Cardiac muscle cell (in vitro differentiated cells and primary cell): ENCODE results near the gene DDN. TPM values are rescaled to one million over a fixed set of nuclear protein-coding genes. Genes with fewer than 3 reads are reported as not detected.

Experiments
- DNase-seq, 2 donors: peaks; one replicate each; pipeline versions ENCODE4 v3.0.0 to v3.0.0-alpha.2; 2010 to 2017; ENCODE audit warnings: low read depth in 1 of 2, low spot score in 1 of 2
- H3K27ac ChIP-seq: fragments of 200-600 bp; sonication (generic); 2 replicates; pipeline ENCODE4 v1.5.1; 2016
- H3K27me3 ChIP-seq: fragments of 200-600 bp; sonication (generic); 2 replicates; pipeline ENCODE4 v1.6.0; 2016; ENCODE audit warnings: control low read depth
- H3K36me3 ChIP-seq: fragments of 200-600 bp; sonication (generic); 2 replicates; pipeline ENCODE4 v1.5.1; 2016; ENCODE audit warnings: control low read depth
- H3K4me1 ChIP-seq: fragments of 200-600 bp; sonication (generic); 2 replicates; pipeline ENCODE4 v1.8.1; 2017; ENCODE audit warnings: low read depth, mild to moderate bottlenecking, mixed run types
- H3K4me3 ChIP-seq: fragments of 200-600 bp; sonication (generic); 2 replicates; pipeline ENCODE4 v1.5.1; 2016; ENCODE audit warnings: mild to moderate bottlenecking
- H3K9me3 ChIP-seq: fragments of 200-600 bp; sonication (generic); 2 replicates; pipeline ENCODE4 v1.5.1; 2017; ENCODE audit warnings: low read depth, mild to moderate bottlenecking, control low read depth
- CTCF ChIP-seq: IDR thresholded peaks from 2 replicates; pipeline ENCODE4 v1.5.1; 2012; ENCODE audit warnings: low read depth, mild to moderate bottlenecking, low read length
- polyA plus RNA-seq: library from polyadenylated mRNA; unstranded; fragments of >200 nt; fragmentation: Nextera tagmentation; extraction: Ambion mirVana; gene quantifications from 2 replicates; pipeline ENCODE4 v1.2.1, GENCODE V29; 2016
- total RNA-seq: library from RNA; depleted of rRNA; stranded (reverse); fragments of >200 nt; gene quantifications from 2 replicates; pipeline ENCODE4 v1.2.3, GENCODE V29; 2016

The DDN gene
- total and polyA plus RNA-seq, 2 experiments from 2014 or later: 2.1 to 5.4 TPM

DNA sequence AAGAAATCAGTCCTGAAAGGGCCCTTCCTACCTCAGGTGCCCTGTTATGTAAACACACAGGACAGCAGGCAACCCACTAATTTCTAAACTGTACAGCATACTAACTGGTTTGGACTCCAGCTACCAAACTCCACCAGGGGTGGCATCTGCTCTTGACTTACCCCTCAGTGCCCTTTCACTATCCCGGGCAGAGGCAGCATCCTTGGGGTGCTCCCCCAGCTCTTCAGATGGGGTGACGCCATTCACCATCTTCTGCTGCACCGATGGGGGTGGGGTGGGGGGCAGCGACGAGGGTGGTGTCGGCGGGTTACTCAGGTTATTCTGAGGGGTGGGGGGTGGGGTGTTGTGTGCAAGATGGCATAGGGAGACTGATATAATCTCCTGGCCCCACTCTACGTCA lies 30.9 kb upstream of the DDN start:
- Histone ChIP-seq H3K9me3 (no peaks in the 10 kb centered on the region), H3K27ac (no peak overlapping the region), H3K36me3 (peaks cover 69% of the 10 kb centered on the region), H3K27me3 (no peaks in the 10 kb centered on the region), H3K4me3 (no peak overlapping the region), H3K4me1 (no peaks in the 10 kb centered on the region)
- no peak for TF ChIP-seq CTCF
- no peak for DNase-seq

DNA sequence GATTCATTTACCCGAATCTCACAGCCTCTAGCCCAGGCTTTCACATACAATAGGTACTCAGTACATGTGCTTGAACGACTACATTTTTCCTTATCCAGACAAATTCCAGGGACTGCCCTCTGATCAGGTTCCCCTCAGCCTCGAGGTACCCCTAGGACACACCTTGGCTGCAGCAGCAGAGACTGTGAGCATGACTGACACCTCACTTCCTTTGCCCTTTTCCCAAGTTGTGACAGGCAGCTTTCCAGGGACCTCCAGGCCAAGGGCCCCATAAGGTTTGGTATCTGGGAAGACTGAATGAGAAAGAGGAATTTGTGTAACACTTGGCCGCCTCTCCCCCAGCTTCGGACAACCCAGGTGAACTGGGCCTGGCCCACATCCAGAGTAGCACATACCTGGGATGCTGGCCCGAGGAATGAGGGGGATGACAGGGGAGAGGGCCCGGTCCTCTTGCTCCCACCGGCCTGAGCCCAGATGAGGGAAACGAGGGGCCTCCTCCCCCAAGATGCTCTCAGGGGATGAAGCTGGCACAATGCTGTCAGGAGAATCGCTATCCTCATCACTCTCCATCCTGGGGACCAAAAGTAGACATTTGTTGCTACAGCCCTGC lies 29.6 kb upstream of the DDN start:
- TF ChIP-seq CTCF: no peak
- Histone ChIP-seq H3K4me3 (no peak overlapping the region), H3K27ac (no peak overlapping the region), H3K36me3 (peaks cover 66% of the 10 kb centered on the region), H3K9me3 (no peaks in the 10 kb centered on the region), H3K27me3 (no peaks in the 10 kb centered on the region), H3K4me1 (no peaks in the 10 kb centered on the region)
- no peak for DNase-seq

DNA sequence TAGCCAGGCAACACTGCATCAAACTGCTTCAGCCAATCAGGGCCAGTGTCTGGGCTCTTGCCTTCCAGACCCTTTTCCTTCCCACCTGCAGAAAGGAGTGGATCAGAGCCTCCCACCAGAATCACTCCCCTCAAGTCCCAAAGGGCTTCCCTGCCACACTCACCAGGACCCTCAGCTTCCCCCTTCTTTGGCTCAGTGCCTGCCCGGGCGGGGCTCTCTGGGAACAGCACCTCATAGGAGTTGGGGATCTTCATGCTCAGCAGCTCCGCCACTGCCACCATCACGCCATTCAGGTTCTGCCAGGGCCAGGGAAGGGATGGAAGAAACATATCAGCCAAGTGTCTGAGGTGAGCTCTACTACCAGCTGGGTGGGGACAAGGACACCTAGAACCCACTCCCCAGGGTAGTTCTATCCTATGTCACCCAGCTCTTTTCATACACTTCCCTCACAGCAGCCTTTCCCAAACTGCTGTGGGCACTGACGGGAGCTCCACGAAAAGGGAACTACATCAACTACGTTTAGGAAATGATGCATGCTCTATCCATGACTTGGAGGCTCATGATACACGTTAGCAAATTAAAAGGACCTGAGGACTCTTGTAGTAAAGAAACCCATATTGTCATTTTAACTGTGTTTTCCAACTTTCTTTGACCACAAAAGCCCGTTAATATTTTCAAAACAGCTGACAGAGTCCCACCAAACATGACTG lies 28.8 kb upstream of the DDN start:
- no peaks in the 10 kb centered on the region for H3K9me3 ChIP-seq
- H3K27ac ChIP-seq: no peak overlapping the region
- peaks cover 65% of the 10 kb centered on the region for H3K36me3 ChIP-seq

GRCh38 chr12:49026678-49027480 lies 27.7 kb upstream of the DDN start:
- Histone ChIP-seq H3K27ac (no peak overlapping the region), H3K9me3 (no peaks in the 10 kb centered on the region), H3K4me3 (no peak overlapping the region), H3K36me3 (peaks cover 65% of the 10 kb centered on the region), H3K27me3 (no peaks in the 10 kb centered on the region), H3K4me1 (no peaks in the 10 kb centered on the region)
- no peak for TF ChIP-seq CTCF
- no peak for DNase-seq

More for the DNA sequence above, 28.8 kb upstream of the DDN start:
- Histone ChIP-seq H3K27me3 (no peaks in the 10 kb centered on the region), H3K4me3 (no peak overlapping the region), H3K4me1 (no peaks in the 10 kb centered on the region)
- TF ChIP-seq CTCF: no peak
- no peak for DNase-seq

DNA sequence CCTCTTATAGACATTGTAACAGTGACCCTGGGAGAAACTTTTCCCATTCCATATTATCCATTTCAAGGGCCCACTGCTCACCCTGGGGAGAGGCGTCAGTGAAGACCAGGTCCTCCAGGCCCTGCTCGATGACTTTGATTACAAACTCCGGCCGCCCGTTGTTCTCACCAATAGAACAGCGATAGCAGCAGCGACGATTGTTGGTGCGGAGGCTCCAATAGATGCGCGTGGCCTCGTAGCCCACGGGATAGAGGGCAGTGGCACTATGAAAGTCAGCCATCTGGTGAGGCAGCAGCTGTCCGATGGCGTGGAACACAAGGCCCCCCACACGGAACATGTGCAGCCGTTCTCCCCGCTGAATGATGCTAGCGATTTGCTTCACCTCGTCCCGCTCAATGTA lies 26.9 kb upstream of the DDN start:
- H3K27ac ChIP-seq: no peak overlapping the region
- no peak for DNase-seq
- H3K4me1 ChIP-seq: no peaks in the 10 kb centered on the region
- TF ChIP-seq CTCF: no peak
- no peak overlapping the region for H3K4me3 ChIP-seq
- H3K9me3 ChIP-seq: no peaks in the 10 kb centered on the region
- H3K27me3 ChIP-seq: no peaks in the 10 kb centered on the region
- peaks cover 70% of the 10 kb centered on the region for H3K36me3 ChIP-seq
